OCI-LY3 (cell line): ENCODE results near the gene IPO4.

Source experiments
- H2AFZ ChIP-seq: fragments of 200-600, 300-600 bp; shearing (Covaris generic); 2 replicates; pipeline ENCODE4 v1.6.0; 2014; ENCODE audit warnings: antibody characterized with exemption, low read depth, low read length
- H3K27ac ChIP-seq: fragments of 200-600, 300-600 bp; sonication (generic); 2 replicates; pipeline ENCODE4 v1.5.1; 2014; ENCODE audit warnings: mild to moderate bottlenecking, low read length, moderate library complexity, mixed read lengths
- H3K27me3 ChIP-seq: fragments of 200-600, 300-600 bp; sonication (generic); 2 replicates; pipeline ENCODE4 v1.6.1; 2014; ENCODE audit warnings: low read depth, low read length, mixed read lengths
- H3K36me3 ChIP-seq: fragments of 200-600, 300-600 bp; sonication (generic); replicated peaks from 2 replicates; pipeline ENCODE3; 2014; ENCODE audit warnings: low read depth, low read length, mixed read lengths
- H3K4me1 ChIP-seq: fragments of 300-600, 200-600 bp; sonication (generic); 2 replicates; pipeline ENCODE4 v1.6.1; 2014; ENCODE audit warnings: low read length, mixed read lengths
- H3K4me2 ChIP-seq: fragments of 200-600, 300-600 bp; sonication (generic); 2 replicates; pipeline ENCODE4 v1.6.1; 2014; ENCODE audit warnings: low read length, mixed read lengths
- H3K4me3 ChIP-seq: fragments of 300-600, 200-600 bp; sonication (generic); 2 replicates; pipeline ENCODE4 v1.5.1; 2014; ENCODE audit warnings: antibody characterized with exemption, mild to moderate bottlenecking, low read length, moderate library complexity
- H3K79me2 ChIP-seq: fragments of 300-600, 200-600 bp; shearing (Covaris generic); 2 replicates; pipeline ENCODE4 v1.6.1; 2014; ENCODE audit warnings: mild to moderate bottlenecking, low read length, mixed read lengths
- H3K9ac ChIP-seq: fragments of 300-600, 200-600 bp; shearing (Covaris generic); 2 replicates; pipeline ENCODE4 v1.6.0; 2014; ENCODE audit warnings: mild to moderate bottlenecking, low read length, moderate library complexity
- H3K9me3 ChIP-seq: fragments of 200-600, 300-600 bp; shearing (Covaris generic); 2 replicates; pipeline ENCODE4 v1.6.1; 2014; ENCODE audit warnings: low read length, mixed read lengths; ENCODE audit not compliant: insufficient read depth
- H4K20me1 ChIP-seq: fragments of 200-600, 300-600 bp; sonication (generic); 2 replicates; pipeline ENCODE4 v1.6.1; 2016; ENCODE audit warnings: low read length, mixed read lengths; ENCODE audit not compliant: insufficient read depth
- EZH2phosphoT487 ChIP-seq: fragments of 200-600 bp; shearing (Covaris generic); IDR thresholded peaks from 2 replicates; pipeline ENCODE4 v1.6.1; 2018; ENCODE audit warnings: antibody characterized with exemption, mixed run types, low read depth
- TF ChIP-seq, protein P1 (sequence below): fragments of 200-600, 300-600 bp; sonication (generic); IDR thresholded peaks from 2 replicates; pipeline ENCODE4 v1.5.1; 2014; ENCODE audit warnings: antibody characterized with exemption, low read length, low read depth

The IPO4 gene

DNA sequence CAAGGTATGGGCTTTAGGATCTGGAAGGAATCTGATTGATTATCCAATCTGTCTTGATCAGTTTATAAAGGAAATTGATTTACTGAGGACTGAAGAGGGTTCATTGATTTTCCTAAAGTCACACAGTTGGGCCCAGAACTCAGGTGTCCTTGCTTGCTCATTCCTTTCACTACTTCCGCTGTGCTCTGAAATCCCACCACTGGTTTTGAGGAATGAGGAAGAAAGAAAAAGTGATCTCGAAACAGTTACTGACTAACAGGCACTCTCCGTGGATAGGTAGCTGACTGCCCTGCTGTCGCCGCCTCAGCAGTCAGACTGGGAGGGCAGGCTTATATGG is 58.3 kb downstream of the IPO4 start, which contains the start of gene FITM1:
TSS of gene FITM1 (plus strand) at position 280 of the 337 bp plus-strand sequence. CDS start 905 bp downstream, outside the sequence.
- peak within 1 kb of the TSS; percentile 33; the same call in 1 of the 2 replicates for H3K9ac ChIP-seq
- H3K4me2 ChIP-seq = peak within 1 kb of the TSS; percentile 44
- no peaks in the 10 kb centered on the region for H3K9me3 ChIP-seq
- TF ChIP-seq, protein P1, sequence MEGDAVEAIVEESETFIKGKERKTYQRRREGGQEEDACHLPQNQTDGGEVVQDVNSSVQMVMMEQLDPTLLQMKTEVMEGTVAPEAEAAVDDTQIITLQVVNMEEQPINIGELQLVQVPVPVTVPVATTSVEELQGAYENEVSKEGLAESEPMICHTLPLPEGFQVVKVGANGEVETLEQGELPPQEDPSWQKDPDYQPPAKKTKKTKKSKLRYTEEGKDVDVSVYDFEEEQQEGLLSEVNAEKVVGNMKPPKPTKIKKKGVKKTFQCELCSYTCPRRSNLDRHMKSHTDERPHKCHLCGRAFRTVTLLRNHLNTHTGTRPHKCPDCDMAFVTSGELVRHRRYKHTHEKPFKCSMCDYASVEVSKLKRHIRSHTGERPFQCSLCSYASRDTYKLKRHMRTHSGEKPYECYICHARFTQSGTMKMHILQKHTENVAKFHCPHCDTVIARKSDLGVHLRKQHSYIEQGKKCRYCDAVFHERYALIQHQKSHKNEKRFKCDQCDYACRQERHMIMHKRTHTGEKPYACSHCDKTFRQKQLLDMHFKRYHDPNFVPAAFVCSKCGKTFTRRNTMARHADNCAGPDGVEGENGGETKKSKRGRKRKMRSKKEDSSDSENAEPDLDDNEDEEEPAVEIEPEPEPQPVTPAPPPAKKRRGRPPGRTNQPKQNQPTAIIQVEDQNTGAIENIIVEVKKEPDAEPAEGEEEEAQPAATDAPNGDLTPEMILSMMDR = no peak
- no peak for TF ChIP-seq EZH2phosphoT487
- H3K4me1 ChIP-seq = peaks cover 18% of the 10 kb centered on the region
- H2AFZ ChIP-seq = 0 out of 2 replicates have a peak within 1 kb of the TSS, but pooled peaks have one; percentile 19
- no peaks in the 10 kb centered on the region for H4K20me1 ChIP-seq
- H3K4me3 ChIP-seq = no peak within 1 kb of the TSS; the same call in 1 of the 2 replicates
- H3K36me3 ChIP-seq = no peaks in the 10 kb centered on the region
- H3K27me3 ChIP-seq = no peaks in the 10 kb centered on the region
- H3K79me2 ChIP-seq = no peaks in the 10 kb centered on the region
- H3K27ac ChIP-seq = peak within 1 kb of the TSS; percentile 50
